GM12874 (cell line): ENCODE measurements around the gene PTPRD.

Source experiments
- TF ChIP-seq, protein P1 (sequence below): IDR thresholded peaks from 2 replicates; pipeline ENCODE4 v1.5.1; 2011; ENCODE audit warnings: low read depth, mild to moderate bottlenecking, control low read depth, low read length, moderate library complexity; ENCODE audit not compliant: insufficient read depth

The PTPRD gene

DNA sequence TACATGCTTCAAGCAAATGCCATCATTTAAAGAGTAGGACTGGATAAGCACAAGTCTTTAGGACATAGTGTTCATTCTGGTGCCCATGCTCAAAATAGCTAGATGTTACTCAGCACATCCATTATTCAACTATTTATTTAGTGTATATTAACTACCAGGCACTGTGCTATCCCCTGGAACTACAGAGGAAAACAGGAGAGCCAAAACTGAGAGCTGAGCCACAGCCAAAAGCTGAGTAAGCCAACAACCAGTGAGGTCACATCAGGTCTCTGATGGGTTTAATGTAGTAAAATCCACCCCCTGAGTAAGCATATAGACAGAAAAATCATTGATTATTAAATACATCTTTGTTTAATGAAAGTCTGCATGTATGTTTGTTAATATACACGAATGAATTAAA lies 2343.9 kb downstream of the PTPRD start:
- TF ChIP-seq, protein P1, sequence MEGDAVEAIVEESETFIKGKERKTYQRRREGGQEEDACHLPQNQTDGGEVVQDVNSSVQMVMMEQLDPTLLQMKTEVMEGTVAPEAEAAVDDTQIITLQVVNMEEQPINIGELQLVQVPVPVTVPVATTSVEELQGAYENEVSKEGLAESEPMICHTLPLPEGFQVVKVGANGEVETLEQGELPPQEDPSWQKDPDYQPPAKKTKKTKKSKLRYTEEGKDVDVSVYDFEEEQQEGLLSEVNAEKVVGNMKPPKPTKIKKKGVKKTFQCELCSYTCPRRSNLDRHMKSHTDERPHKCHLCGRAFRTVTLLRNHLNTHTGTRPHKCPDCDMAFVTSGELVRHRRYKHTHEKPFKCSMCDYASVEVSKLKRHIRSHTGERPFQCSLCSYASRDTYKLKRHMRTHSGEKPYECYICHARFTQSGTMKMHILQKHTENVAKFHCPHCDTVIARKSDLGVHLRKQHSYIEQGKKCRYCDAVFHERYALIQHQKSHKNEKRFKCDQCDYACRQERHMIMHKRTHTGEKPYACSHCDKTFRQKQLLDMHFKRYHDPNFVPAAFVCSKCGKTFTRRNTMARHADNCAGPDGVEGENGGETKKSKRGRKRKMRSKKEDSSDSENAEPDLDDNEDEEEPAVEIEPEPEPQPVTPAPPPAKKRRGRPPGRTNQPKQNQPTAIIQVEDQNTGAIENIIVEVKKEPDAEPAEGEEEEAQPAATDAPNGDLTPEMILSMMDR = no peak

DNA sequence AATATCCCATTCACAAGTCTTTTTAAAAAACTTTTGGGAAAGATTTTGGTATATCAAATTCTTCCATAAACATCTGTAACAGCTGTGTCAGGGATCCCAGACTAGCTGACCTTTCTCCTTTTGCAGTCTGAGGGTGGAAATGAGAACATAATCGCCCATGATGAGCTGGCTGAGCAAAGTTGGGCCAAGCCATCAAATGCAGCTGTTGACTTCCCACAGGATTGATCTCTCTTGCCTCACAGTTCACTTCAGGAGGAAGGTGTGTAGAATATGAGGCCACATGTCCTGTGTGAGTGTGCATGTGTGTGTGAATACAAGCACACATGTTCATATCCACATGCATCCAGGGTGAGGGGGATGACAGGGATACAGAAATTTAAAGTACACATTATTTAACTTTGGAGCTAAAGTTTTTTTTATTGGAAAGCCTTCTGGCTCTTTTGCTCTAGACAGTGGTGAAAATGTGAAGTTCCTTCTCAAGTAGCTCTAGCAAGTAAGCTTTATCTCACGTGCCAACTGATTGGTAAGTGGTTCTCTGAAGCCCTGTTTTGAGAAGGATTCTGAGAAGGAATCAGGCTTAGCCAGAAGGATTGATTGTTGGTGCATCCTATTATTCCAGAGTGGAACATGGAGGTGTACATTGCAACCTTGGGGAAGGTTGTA lies 2344.5 kb downstream of the PTPRD start:
- TF ChIP-seq, protein P1 = no peak

DNA sequence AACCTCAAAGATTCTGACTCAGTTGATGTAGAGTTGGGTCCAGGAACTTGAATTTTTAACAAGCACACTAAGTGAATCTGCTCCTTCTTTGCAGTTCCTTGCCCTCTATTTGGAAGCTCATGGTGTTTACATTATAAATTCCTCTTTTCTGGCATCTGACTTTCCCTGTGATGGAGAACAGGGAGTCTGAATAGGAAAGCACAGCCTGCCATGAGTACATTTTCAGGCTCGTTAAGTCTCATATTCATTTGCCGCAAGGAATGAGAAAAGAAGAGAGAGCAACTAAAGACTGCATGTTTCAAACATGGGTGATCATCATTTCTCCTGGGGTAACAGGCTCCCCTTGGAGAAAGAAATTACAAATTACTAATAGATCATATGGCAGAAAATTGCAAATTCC lies 2345.2 kb downstream of the PTPRD start:
- TF ChIP-seq, protein P1 = no peak

DNA sequence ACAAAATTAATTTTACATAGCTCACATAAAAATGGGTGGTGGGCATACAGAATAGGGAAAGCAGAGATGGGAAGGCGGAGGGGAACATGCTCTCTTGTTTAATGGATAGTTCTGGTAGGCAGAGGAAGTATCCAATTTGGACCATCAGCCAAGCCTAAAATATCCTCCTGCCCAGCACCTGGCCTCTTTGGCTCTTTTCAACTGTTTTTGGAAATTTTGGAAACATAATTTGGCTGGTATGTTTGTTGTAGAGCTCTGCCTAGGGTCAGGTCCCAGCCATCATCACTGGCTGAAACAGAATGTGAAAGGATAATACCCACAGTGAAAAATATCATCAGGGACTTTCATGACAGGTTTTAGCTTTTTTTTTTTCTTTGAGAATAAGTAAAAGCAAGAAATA lies 2345.9 kb downstream of the PTPRD start:
- TF ChIP-seq, protein P1 = no peak

DNA sequence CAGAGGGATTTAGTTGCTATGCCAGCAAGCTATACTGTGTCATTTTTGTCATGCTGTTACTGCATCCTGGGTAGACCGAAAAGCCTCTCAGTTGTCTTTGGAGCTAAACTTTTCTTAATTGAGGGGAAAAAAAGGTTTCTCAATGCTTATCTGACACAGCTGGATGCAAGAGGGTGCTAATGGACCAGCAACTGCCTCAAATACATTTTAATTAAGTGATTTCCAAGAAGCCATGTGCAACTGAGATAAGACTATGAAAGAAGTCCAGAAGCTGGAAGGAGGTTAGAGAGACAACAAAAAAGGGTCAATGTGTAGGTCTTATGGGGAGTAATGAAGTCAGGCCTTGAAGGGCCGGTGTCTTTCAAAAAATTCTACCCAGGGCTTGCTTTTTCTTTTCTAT lies 2347.5 kb downstream of the PTPRD start:
- TF ChIP-seq, protein P1 = no peak
